A549 (cell line): ENCODE results near the gene HLA-A. TPM values are rescaled to one million over a fixed set of nuclear protein-coding genes. Genes with fewer than 3 reads are reported as not detected.

Source experiments
- ATAC-seq, 2 experiments: fragments of 200-7000 bp in 1 of 2; fragments of >200 bp in 1 of 2; cut with Nextera tagmentation in 1 of 2; cut with Tn5 transposase in 1 of 2; 3 replicates each; pipeline versions ENCODE4 v1.8.0 to v1.9.1; 2018 to 2020; ENCODE audit warnings: mild to moderate bottlenecking in 1 of 2, moderate library complexity in 1 of 2
- CTCF ChIA-PET: fragments of 300-600 bp; sonication (Branson Sonifier 250); formaldehyde crosslinking; extraction: SDS; loops from one replicate; lab custom pipeline; 2021; ENCODE audit warnings: antibody characterized with exemption, inconsistent platforms; lab: Yijun Ruan, JAX
- POLR2A ChIA-PET: fragments of 350-600 bp; formaldehyde crosslinking; extraction: SDS; loops from one replicate; lab custom pipeline; 2021; ENCODE audit warnings: antibody characterized with exemption, inconsistent platforms; lab: Yijun Ruan, JAX
- DNase-seq, 2 experiments: peaks; one replicate each; pipeline versions ENCODE4 v3.0.0 to v3.0.0-alpha.2; 2011 to 2016; ENCODE audit warnings: low read depth in 1 of 2, low spot score in 1 of 2
- FAIRE-seq: peaks from 2 replicates; lab custom pipeline; 2011; peaks lifted over from hg19 to GRCh38; lab: Jason Lieb, UNC
- H3K27ac ChIP-seq, 2 experiments: fragments of >200 bp; sonication (Bioruptor Twin); formaldehyde crosslinking; 3 replicates each; pipeline ENCODE4 v1.5.1; 2016 to 2017
- H3K4me1 ChIP-seq: fragments of >200 bp; sonication (Bioruptor Twin); formaldehyde crosslinking; 3 replicates; pipeline ENCODE4 v1.6.1; 2016
- H3K4me2 ChIP-seq: fragments of >200 bp; sonication (Bioruptor Twin); formaldehyde crosslinking; 3 replicates; pipeline ENCODE4 v1.6.1; 2016
- H3K4me3 ChIP-seq: fragments of >200 bp; sonication (Bioruptor Twin); formaldehyde crosslinking; 3 replicates; pipeline ENCODE4 v1.5.1; 2016
- H3K9me3 ChIP-seq: fragments of >200 bp; sonication (Bioruptor Twin); formaldehyde crosslinking; 3 replicates; pipeline ENCODE4 v1.6.1; 2016
- BHLHE40 ChIP-seq: IDR thresholded peaks from 2 replicates; pipeline ENCODE4 v1.6.1; 2012; ENCODE audit warnings: low read depth, low read length, inconsistent platforms
- CBX2 ChIP-seq: fragments of 200-600 bp; sonication (generic); IDR thresholded peaks from 2 replicates; pipeline ENCODE4 v1.6.1; 2016; ENCODE audit warnings: low read depth, mild to moderate bottlenecking, borderline replicate concordance
- CBX8 ChIP-seq: fragments of 200-600 bp; sonication (generic); IDR thresholded peaks from 2 replicates; pipeline ENCODE4 v1.6.1; 2016
- CEBPB ChIP-seq, 2 experiments: fragments of >200 bp in 1 of 2; sonication (Bioruptor Twin) in 1 of 2; formaldehyde crosslinking in 1 of 2; IDR thresholded peaks; 2 replicates each; pipeline ENCODE4 v1.6.1; 2012 to 2016
- CHD2 ChIP-seq: fragments of 150-350 bp; IDR thresholded peaks from 2 replicates; pipeline ENCODE4 v1.6.1; 2014; ENCODE audit warnings: low read length; ENCODE audit not compliant: partially characterized antibody
- EHF ChIP-seq: fragments of 250-450 bp; sonication (Bioruptor Pico); IDR thresholded peaks from 2 replicates; pipeline ENCODE4 v1.5.0; 2020; ENCODE audit warnings: mild to moderate bottlenecking
- EHMT2 ChIP-seq: fragments of 200-600 bp; sonication (generic); IDR thresholded peaks from 2 replicates; pipeline ENCODE4 v1.6.1; 2016; ENCODE audit warnings: antibody characterized with exemption, low read depth, mild to moderate bottlenecking, moderate library complexity
- FOSB ChIP-seq: fragments of 250-450 bp; sonication (Bioruptor Pico); IDR thresholded peaks from 2 replicates; pipeline ENCODE4 v1.5.0; 2020; ENCODE audit warnings: mild to moderate bottlenecking, moderate library complexity
- FOSL2 ChIP-seq, 2 experiments: fragments of 450-650 bp in 1 of 2; fragments of >200 bp in 1 of 2; sonication (Bioruptor Twin) in 1 of 2; formaldehyde crosslinking; IDR thresholded peaks; 2 replicates each; pipeline versions ENCODE4 v1.5.0 to v1.6.1; 2016 to 2020; ENCODE audit warnings: mild to moderate bottlenecking in 1 of 2, moderate library complexity in 1 of 2
- FOXS1 ChIP-seq: fragments of 250-450 bp; sonication (Bioruptor Pico); IDR thresholded peaks from 2 replicates; pipeline ENCODE4 v1.5.0; 2020; ENCODE audit warnings: mild to moderate bottlenecking, moderate library complexity
- GATA3 ChIP-seq: IDR thresholded peaks from 2 replicates; pipeline ENCODE4 v1.6.1; 2012; ENCODE audit warnings: borderline replicate concordance
- HEYL ChIP-seq: fragments of 250-450 bp; sonication (Bioruptor Pico); IDR thresholded peaks from 2 replicates; pipeline ENCODE4 v1.8.0; 2021; ENCODE audit warnings: mild to moderate bottlenecking, moderate library complexity
- HOXA7 ChIP-seq: fragments of 250-450 bp; sonication (Bioruptor Pico); IDR thresholded peaks from 2 replicates; pipeline ENCODE4 v1.5.0; 2020; ENCODE audit warnings: mild to moderate bottlenecking, moderate library complexity
- JUN ChIP-seq, 2 experiments: fragments of >200 bp; sonication (Bioruptor Twin); formaldehyde crosslinking; IDR thresholded peaks; 2 replicates in 1 of 2; 3 replicates in 1 of 2; pipeline ENCODE4 v1.6.1; 2016 to 2017
- JUNB ChIP-seq: fragments of >200 bp; sonication (Bioruptor Twin); formaldehyde crosslinking; IDR thresholded peaks from 2 replicates; pipeline ENCODE4 v1.6.1; 2016
- KDM1A ChIP-seq: fragments of 200-600 bp; sonication (generic); IDR thresholded peaks from 2 replicates; pipeline ENCODE4 v1.6.1; 2016; ENCODE audit warnings: low read depth, mild to moderate bottlenecking
- KDM5A ChIP-seq: fragments of 200-600 bp; sonication (generic); IDR thresholded peaks from 2 replicates; pipeline ENCODE4 v1.6.1; 2016; ENCODE audit warnings: antibody characterized with exemption, mild to moderate bottlenecking
- MAZ ChIP-seq: fragments of 150-350 bp; IDR thresholded peaks from 2 replicates; pipeline ENCODE4 v1.6.1; 2014; ENCODE audit warnings: antibody characterized with exemption, low read depth, low read length, borderline replicate concordance
- MYC ChIP-seq: IDR thresholded peaks from 2 replicates; pipeline ENCODE4 v1.6.1; 2012; ENCODE audit warnings: mild to moderate bottlenecking, inconsistent platforms, low read length, improper control_type of control experiment, borderline replicate concordance
- NFE2L2 ChIP-seq: fragments of 150-350 bp; conservative IDR thresholded peaks from 2 replicates; pipeline ENCODE4 v1.6.1; 2014; ENCODE audit warnings: low read length
- NPAS2 ChIP-seq: fragments of 250-450 bp; sonication (Bioruptor Pico); IDR thresholded peaks from 2 replicates; pipeline ENCODE4 v1.8.0; 2022; ENCODE audit warnings: mild to moderate bottlenecking, moderate library complexity, borderline replicate concordance
- NR3C1 ChIP-seq: fragments of >200 bp; sonication (Bioruptor Twin); formaldehyde crosslinking; IDR thresholded peaks from 3 replicates; pipeline ENCODE4 v1.6.1; 2017
- RARB ChIP-seq: fragments of 250-450 bp; sonication (Bioruptor Pico); IDR thresholded peaks from 2 replicates; pipeline ENCODE4 v1.8.0; 2021; ENCODE audit warnings: mild to moderate bottlenecking, moderate library complexity
- RFX5 ChIP-seq: fragments of 450-650 bp; IDR thresholded peaks from 2 replicates; pipeline ENCODE4 v1.7.1; 2014; ENCODE audit warnings: antibody characterized with exemption, mild to moderate bottlenecking, moderate library complexity
- TFCP2L1 ChIP-seq: fragments of 250-450 bp; sonication (Bioruptor Pico); IDR thresholded peaks from 2 replicates; pipeline ENCODE4 v1.5.0; 2021; ENCODE audit warnings: mild to moderate bottlenecking
- TP53 ChIP-seq: fragments of 250-450 bp; sonication (Bioruptor Pico); IDR thresholded peaks from 2 replicates; pipeline ENCODE4 v1.5.0; 2021; ENCODE audit warnings: mild to moderate bottlenecking, moderate library complexity
- WGBS: methylation state at CpG from one replicate; pipeline ENCODE4 v1.1.6; 2017; ENCODE audit errors: missing lambda C conversion rate; 5-methylcytosine and 5-hydroxymethylcytosine counted together
- polyA plus RNA-seq, 4 experiments: library from polyadenylated mRNA; depleted of rRNA in 3 of 4; stranded (reverse); fragments of >200 nt; fragmentation: RNase III in 1 of 4; extraction: RNeasy Plus Mini Kit Qiagen cat#74134 plus additional on column Dnase treatment in 1 of 4; gene quantifications; 2 replicates in 3 of 4; 3 replicates in 1 of 4; pipeline ENCODE4 v1.2.3, GENCODE V29; 2011 to 2017
- TF ChIP-seq, protein P1 (sequence below): IDR thresholded peaks from 2 replicates; pipeline ENCODE4 v1.6.1; 2012
- TF ChIP-seq, protein P2 (sequence below): fragments of >200 bp; sonication (Bioruptor Twin); formaldehyde crosslinking; IDR thresholded peaks from 3 replicates; pipeline ENCODE4 v1.5.1; 2016
- TF ChIP-seq, protein P3 (sequence below): fragments of >200 bp; sonication (Bioruptor Twin); formaldehyde crosslinking; IDR thresholded peaks from 3 replicates; pipeline ENCODE4 v1.6.1; 2016

The HLA-A gene
- polyA plus RNA-seq, 2 of the 4 experiments (the other 2 are of a cell fraction) = 78.8 to 95.0 TPM

DNA sequence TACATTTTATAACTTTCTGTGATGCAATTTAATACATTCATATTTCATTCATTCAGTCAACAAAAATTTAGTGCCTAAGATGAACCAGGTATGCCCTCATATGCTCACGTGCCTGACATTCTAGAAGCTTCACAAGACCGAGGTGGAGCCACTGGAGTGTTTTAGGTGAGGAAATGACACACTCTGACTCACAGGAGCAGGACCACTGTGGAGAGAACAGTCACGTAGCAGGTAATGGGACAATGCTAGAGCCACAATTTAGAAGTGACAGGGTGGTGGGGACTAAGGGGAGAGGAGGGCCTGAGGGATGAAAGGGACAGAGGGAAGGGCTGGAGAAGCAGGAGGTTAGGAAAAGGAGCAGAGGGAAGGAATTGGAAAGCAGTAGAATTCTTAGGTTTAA lies 17.6 kb upstream of the HLA-A start:
- ATAC-seq (no peak), FAIRE-seq (no peak), DNase-seq (no peak)
- H3K27ac ChIP-seq = no peak overlapping the region
- no peak overlapping the region for H3K4me3 ChIP-seq
- WGBS = 48% methylated on average over 3 of the region's 3 CpGs
- no peaks in the 10 kb centered on the region for H3K4me1 ChIP-seq
- TF ChIP-seq NPAS2 (CRISPR knock-in tag) (no peak), EHMT2 (no peak), GATA3 (no peak), CEBPB (IDR thresholded peaks at IDR 0.05) (no peak), NFE2L2 (no peak), FOSB (CRISPR knock-in tag) (no peak), TP53 (CRISPR knock-in tag) (no peak), HOXA7 (no peak), HEYL (CRISPR knock-in tag) (no peak), MYC (no peak), JUNB (no peak), RFX5 (no peak), KDM5A (no peak), TFCP2L1 (CRISPR knock-in tag) (no peak), CBX2 (no peak), MAZ (no peak), RARB (CRISPR knock-in tag) (no peak), JUN (IDR thresholded peaks at IDR 0.05) (no peak)
- TF ChIP-seq, protein P1, sequence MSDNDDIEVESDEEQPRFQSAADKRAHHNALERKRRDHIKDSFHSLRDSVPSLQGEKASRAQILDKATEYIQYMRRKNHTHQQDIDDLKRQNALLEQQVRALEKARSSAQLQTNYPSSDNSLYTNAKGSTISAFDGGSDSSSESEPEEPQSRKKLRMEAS = no peak
- TF ChIP-seq, all 56 proteins: peak for 0
- CTCF ChIA-PET = no interaction called here
- Histone ChIP-seq H3K9me3 (no peaks in the 10 kb centered on the region), H3K4me2 (no peak overlapping the region)
- POLR2A ChIA-PET = no interaction called here

DNA sequence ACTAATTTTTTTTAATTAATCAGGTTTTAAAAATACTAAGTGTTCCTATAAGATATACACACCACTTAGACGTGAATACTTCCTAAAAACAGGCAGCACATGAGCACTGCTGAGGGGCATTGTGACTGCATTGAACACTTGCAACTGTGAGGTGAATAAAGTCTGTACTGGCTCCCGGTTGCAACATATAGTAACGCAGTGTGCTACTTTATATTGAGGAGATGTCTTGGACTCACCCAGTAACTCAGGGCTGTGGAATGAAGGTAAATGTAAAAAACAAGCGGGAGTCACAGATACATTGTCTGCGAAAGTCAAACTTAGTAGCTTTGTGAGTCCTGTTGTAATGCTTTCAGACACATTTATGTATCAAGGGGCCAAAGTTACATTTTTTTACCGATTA lies 17.0 kb upstream of the HLA-A start:
- ATAC-seq = no peak
- H3K27ac ChIP-seq = no peak overlapping the region
- no peaks in the 10 kb centered on the region for H3K4me1 ChIP-seq
- WGBS = 86% methylated on average over 6 of the region's 6 CpGs
- no peak for FAIRE-seq
- H3K4me3 ChIP-seq = no peak overlapping the region
- H3K4me2 ChIP-seq = no peak overlapping the region
- no peaks in the 10 kb centered on the region for H3K9me3 ChIP-seq
- ChIA-PET CTCF (interaction anchor here (1.0 kb wide), 1 partner anchor 172 kb away, joined by 3 read pairs; no protein-coding TSS in a partner anchor), POLR2A (no interaction called here)
- no peak for DNase-seq
- TF ChIP-seq FOSL2 (IDR thresholded peaks at IDR 0.05) = no peak
- no peak for TF ChIP-seq FOSL2 (CRISPR knock-in tag; IDR thresholded peaks at IDR 0.05)
- TF ChIP-seq, protein P2, sequence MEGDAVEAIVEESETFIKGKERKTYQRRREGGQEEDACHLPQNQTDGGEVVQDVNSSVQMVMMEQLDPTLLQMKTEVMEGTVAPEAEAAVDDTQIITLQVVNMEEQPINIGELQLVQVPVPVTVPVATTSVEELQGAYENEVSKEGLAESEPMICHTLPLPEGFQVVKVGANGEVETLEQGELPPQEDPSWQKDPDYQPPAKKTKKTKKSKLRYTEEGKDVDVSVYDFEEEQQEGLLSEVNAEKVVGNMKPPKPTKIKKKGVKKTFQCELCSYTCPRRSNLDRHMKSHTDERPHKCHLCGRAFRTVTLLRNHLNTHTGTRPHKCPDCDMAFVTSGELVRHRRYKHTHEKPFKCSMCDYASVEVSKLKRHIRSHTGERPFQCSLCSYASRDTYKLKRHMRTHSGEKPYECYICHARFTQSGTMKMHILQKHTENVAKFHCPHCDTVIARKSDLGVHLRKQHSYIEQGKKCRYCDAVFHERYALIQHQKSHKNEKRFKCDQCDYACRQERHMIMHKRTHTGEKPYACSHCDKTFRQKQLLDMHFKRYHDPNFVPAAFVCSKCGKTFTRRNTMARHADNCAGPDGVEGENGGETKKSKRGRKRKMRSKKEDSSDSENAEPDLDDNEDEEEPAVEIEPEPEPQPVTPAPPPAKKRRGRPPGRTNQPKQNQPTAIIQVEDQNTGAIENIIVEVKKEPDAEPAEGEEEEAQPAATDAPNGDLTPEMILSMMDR = no peak
- no peak for TF ChIP-seq RARB (CRISPR knock-in tag)
- TF ChIP-seq NR3C1 = no peak
- no peak for TF ChIP-seq RFX5
- TF ChIP-seq, protein P1 = no peak
- no peak for TF ChIP-seq FOXS1 (CRISPR knock-in tag)
- no peak for TF ChIP-seq MYC
- TF ChIP-seq, protein P3, sequence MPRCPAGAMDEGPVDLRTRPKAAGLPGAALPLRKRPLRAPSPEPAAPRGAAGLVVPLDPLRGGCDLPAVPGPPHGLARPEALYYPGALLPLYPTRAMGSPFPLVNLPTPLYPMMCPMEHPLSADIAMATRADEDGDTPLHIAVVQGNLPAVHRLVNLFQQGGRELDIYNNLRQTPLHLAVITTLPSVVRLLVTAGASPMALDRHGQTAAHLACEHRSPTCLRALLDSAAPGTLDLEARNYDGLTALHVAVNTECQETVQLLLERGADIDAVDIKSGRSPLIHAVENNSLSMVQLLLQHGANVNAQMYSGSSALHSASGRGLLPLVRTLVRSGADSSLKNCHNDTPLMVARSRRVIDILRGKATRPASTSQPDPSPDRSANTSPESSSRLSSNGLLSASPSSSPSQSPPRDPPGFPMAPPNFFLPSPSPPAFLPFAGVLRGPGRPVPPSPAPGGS = no peak
- no peak for TF ChIP-seq CHD2
- TF ChIP-seq HEYL (CRISPR knock-in tag) = no peak
- TF ChIP-seq CBX2 = no peak
- TF ChIP-seq BHLHE40 = no peak
- TF ChIP-seq KDM1A = no peak
- TF ChIP-seq EHF = no peak
- TF ChIP-seq JUN (IDR thresholded peaks at IDR 0.05) = no peak
- TF ChIP-seq CBX8 = no peak
- TF ChIP-seq, all 56 proteins: peak for 0
